Measurements from ENCODE around the gene TACO1. TPM values are rescaled to one million over a fixed set of nuclear protein-coding genes. Genes with fewer than 3 reads are reported as not detected.

The TACO1 gene
- polyA plus RNA-seq, 6 donors from 2014 or later, result 14.9 to 19.7 (median 16.8) TPM

DNA sequence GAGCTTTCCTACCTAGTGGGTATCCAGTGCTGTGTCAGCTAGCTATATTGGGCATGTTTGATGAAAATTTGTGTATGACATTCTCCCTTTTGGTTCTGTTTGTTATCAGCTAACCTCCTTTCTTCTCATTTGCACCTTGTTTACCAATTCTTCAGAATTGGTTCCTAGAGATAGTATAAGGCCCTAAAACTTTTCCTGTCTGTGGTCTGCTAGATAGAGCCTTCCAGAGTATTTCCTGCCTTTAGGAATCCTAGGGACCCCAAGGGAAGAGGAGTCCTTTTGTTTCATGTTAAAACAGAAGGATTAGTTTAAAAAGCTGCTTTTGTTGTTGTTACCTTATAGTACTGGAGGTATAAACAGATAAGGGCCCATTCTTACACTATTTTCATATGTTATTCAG, 33.0 kb downstream of the TACO1 start:
- H3K27ac Mint-ChIP-seq, result peak overlapping the region in 2 of 6 donors; percentile 17 to 39
- ATAC-seq (ENCODE audit: low read depth in 2 of 2) (no peak), DNase-seq (no peak)
- H3K4me3 Mint-ChIP-seq, result no peak overlapping the region
- H3K36me3 Mint-ChIP-seq, result peaks cover 17 to 21% of the 10 kb centered on the region in 2 donors
- H3K4me1 Mint-ChIP-seq, result peaks cover 9 to 32% (median 16%) of the 10 kb centered on the region in 3 donors
- H3K27me3 Mint-ChIP-seq, result no peaks in the 10 kb centered on the region
- H3K9me3 Mint-ChIP-seq, result no peaks in the 10 kb centered on the region

DNA sequence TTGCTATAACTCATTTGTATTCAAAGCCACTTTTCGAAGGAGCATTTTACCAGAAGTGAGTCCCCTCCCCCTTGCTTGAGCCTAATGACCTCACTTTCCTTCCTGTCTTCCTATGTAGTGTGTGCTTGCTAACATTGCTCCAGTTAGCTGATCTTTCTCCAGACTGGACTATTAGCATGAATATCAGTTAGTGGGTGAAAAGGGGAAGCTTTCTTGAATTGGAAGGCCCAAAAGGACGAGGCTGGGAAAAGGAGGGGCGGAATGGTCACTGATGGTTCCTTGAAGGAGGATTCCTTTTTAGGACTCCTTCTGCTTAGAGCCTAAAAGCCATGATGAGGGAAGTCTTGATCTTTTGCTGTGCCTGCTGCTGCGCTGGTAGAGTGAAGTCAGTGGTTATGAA, 33.5 kb downstream of the TACO1 start:
- ATAC-seq (ENCODE audit: low read depth in 2 of 2) (no peak), DNase-seq (no peak)
- Mint-ChIP-seq H3K4me3 (no peak overlapping the region), H3K27ac (peak overlapping the region in 2 of 6 donors; percentile 22 to 39), H3K36me3 (peaks cover 17 to 21% of the 10 kb centered on the region in 2 donors), H3K9me3 (no peaks in the 10 kb centered on the region), H3K4me1 (peaks cover 9 to 32% (median 16%) of the 10 kb centered on the region in 3 donors), H3K27me3 (no peaks in the 10 kb centered on the region)

DNA sequence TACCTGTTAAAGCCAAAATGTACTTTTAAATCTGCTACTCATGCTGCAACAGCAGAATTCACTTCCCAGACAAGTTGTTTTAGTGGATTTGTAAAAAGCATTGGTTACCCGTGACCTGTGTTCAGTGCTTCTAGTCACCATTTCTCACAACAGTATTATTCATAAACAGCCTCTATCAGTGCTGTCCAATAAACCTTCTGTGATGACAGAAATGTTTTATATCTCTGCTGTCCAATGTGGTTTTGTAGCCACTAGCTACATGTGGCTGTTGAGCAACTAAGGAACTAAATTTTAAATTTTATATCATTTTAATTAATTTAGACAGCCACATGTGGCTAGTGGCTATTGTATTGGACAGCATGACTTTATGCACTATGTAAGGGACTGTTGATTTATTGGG, 34.1 kb downstream of the TACO1 start:
- no peak for ATAC-seq (ENCODE audit: low read depth in 2 of 2)
- Mint-ChIP-seq H3K9me3 (no peaks in the 10 kb centered on the region), H3K27ac (no peak overlapping the region), H3K36me3 (peaks cover 18 to 21% of the 10 kb centered on the region in 2 donors), H3K4me1 (peaks cover 9 to 33% (median 16%) of the 10 kb centered on the region in 3 donors), H3K4me3 (no peak overlapping the region), H3K27me3 (no peaks in the 10 kb centered on the region)
- DNase-seq, result no peak

DNA sequence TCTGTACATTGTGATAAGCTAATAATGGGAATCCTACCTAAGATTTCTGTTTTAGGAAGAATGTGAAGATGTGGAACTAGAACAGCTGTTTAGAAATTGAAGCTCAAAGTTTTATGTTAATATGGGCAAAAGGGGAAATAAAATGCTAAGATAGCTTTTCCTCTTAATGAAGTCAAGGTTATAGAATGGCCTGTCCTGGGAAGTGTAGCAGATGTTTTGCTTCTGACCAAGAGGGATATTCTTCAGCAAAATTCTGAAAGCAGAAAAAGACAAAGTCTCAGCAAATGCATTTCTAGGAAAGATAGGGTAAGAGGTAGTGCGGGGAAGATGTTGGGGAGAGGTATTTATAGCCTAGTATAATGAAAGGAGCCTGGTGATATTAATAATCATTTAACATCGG, 34.6 kb downstream of the TACO1 start:
- H3K4me3 Mint-ChIP-seq, result no peak overlapping the region
- H3K36me3 Mint-ChIP-seq, result peaks cover 21 to 22% of the 10 kb centered on the region in 2 donors
- DNase-seq, result no peak
- no peaks in the 10 kb centered on the region for H3K27me3 Mint-ChIP-seq
- peaks cover 11 to 37% (median 16%) of the 10 kb centered on the region in 3 donors for H3K4me1 Mint-ChIP-seq
- no peaks in the 10 kb centered on the region for H3K9me3 Mint-ChIP-seq
- peak overlapping the region in 1 of 6 donors; percentile 34 for H3K27ac Mint-ChIP-seq
- no peak for ATAC-seq (ENCODE audit: low read depth in 2 of 2)

DNA sequence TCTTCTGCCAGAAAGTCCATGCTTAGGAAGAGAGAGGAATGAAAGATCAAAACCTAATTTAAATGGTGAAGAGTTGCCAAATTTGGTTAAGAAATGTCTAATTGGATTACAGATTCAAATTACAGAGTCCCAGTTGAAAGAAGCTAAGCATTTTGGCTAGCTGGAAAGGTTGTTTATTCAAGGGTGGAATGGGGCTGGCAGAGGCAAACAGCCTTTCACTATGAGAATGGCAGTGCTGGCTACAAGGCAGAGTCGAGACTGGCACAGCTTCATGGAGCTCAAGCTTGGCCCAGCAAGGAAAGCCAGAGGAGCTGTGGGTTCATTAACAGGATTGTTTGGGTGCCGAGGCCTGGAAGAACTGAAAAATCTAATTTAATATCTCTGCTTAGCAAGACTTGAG, 35.1 kb downstream of the TACO1 start:
- Mint-ChIP-seq H3K27me3 (no peaks in the 10 kb centered on the region), H3K27ac (peak overlapping the region in 1 of 6 donors; percentile 34), H3K4me1 (peaks cover 9 to 35% (median 13%) of the 10 kb centered on the region in 3 donors), H3K36me3 (peaks cover 21 to 22% of the 10 kb centered on the region in 2 donors), H3K4me3 (no peak overlapping the region), H3K9me3 (no peaks in the 10 kb centered on the region)
- no peak for DNase-seq
- no peak for ATAC-seq (ENCODE audit: low read depth in 2 of 2)

DNA sequence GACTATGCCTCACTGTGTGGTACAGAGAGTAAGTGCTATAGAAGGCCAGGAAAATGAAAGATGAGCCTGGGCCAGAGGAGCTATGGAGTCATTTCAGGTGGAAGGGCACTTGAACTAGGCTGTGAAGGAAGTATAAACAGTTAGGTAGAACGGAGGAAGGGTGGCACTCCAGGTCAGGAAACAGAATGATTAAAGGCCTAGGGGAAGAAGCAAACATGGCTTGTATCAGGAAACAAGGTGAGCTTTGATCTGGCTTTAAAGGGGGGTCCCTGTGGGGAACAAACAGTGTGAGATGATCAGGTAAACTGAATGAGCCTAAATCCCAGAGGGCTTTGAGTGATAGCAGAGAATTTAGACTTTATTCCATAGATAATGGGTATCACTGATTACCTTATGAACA, 38.4 kb downstream of the TACO1 start:
- H3K9me3 Mint-ChIP-seq, result no peaks in the 10 kb centered on the region
- peaks cover 19 to 22% of the 10 kb centered on the region in 2 donors for H3K36me3 Mint-ChIP-seq
- ATAC-seq (ENCODE audit: low read depth in 2 of 2) (no peak), DNase-seq (no peak)
- H3K4me1 Mint-ChIP-seq, result peaks cover 5 to 21% (median 12%) of the 10 kb centered on the region in 3 donors
- peak overlapping the region in 1 of 8 donors; percentile 0 for H3K4me3 Mint-ChIP-seq
- peak overlapping the region in 3 of 6 donors; percentile 7 to 43 (median 32) for H3K27ac Mint-ChIP-seq
- no peaks in the 10 kb centered on the region for H3K27me3 Mint-ChIP-seq

DNA sequence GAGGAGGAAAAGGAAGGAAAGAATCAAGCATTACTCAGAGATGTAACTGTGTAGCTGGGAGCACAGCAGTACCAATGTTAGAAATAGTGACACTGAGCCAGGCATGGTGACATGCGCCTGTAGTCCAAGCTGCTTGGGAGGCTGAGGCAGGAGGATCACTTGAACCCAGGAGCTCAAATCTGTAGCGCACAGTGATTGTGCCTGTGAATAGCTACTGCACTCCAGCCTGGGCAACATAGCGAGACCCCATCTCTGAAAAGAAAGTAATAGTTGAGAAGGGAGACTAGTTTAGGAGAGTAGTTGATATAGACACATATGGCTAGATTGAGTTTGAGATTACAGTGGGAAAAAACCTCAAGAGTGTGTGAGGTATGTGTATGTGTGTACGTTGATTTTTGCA, 39.3 kb downstream of the TACO1 start:
- H3K4me1 Mint-ChIP-seq, result peaks cover 11 to 24% (median 20%) of the 10 kb centered on the region in 3 donors
- DNase-seq (no peak), ATAC-seq (ENCODE audit: low read depth in 2 of 2) (no peak)
- no peak overlapping the region for H3K4me3 Mint-ChIP-seq
- peaks cover 15 to 22% of the 10 kb centered on the region in 2 donors for H3K36me3 Mint-ChIP-seq
- no peaks in the 10 kb centered on the region for H3K27me3 Mint-ChIP-seq
- peak overlapping the region in 1 of 6 donors; percentile 44 for H3K27ac Mint-ChIP-seq
- H3K9me3 Mint-ChIP-seq, result no peaks in the 10 kb centered on the region

DNA sequence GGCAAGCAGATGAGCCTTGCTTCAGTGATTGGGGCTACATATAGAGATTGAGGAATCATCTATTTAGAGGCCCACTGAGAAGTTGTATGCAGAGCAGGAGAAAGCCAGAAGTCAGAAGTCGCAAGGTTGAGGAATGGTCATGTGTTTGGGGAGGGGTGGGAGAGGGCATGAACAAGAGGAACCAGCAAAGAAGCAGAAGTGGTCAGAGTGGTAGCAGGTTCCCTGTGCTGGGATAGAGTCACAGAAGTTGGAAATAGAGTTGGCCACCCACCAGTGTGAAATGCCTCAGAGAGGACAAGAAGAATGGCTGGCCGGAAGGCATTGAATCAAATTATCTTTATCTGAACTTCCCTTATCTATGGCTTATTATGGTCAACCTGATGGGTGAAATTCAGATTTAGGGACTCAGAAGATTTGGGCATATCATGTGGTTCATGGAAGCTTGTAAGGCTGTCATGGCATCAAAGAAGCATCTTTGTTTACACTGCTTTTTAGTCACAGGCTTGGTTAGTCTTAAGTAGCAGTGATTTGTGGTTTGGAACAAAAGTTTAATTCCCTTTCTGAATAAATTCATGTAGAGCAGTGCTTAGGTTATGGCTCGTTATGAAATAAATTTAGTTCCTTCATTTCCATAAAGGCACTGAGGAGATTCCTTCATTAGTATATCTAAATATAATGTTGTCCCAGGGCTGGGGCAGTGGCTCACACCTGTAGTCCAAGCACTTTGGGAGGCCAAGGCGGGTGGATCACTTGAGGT, 41.2 kb downstream of the TACO1 start:
- DNase-seq (no peak), ATAC-seq (ENCODE audit: low read depth in 2 of 2) (no peak)
- Mint-ChIP-seq H3K27me3 (no peaks in the 10 kb centered on the region), H3K9me3 (no peaks in the 10 kb centered on the region), H3K4me1 (peaks cover 29 to 38% (median 34%) of the 10 kb centered on the region in 3 donors), H3K27ac (peak overlapping the region in 1 of 6 donors; percentile 82), H3K36me3 (peaks cover 0 to 6% of the 10 kb centered on the region in 2 donors), H3K4me3 (no peak overlapping the region)

DNA sequence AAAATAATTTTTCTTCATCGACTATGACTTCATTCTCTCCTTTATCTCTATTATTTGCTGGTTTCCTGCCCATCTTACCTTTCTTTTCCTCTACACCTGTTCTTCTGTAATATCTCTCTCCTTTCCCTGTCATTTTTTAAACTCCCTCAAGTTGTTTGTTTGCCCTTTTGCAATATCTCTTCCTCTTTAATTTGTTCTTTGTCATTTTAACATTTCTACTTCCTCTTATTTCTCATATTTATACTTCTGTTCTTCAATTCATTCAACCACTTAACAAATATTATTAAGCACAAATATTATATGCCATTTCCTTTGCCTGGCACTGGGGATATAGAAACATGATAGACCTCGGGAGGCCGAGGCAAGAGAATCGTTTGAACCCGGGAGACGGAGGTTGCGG, 44.2 kb downstream of the TACO1 start:
- Mint-ChIP-seq H3K36me3 (peaks cover 0 to 4% of the 10 kb centered on the region in 2 donors), H3K27me3 (no peaks in the 10 kb centered on the region), H3K4me1 (peaks cover 33 to 51% (median 36%) of the 10 kb centered on the region in 3 donors), H3K4me3 (peak overlapping the region in 2 of 8 donors; percentile 1 to 47), H3K27ac (peak overlapping the region; percentile 65 to 96 (median 79)), H3K9me3 (no peaks in the 10 kb centered on the region)
- ATAC-seq (ENCODE audit: low read depth in 2 of 2) (no peak), DNase-seq (no peak)

DNA sequence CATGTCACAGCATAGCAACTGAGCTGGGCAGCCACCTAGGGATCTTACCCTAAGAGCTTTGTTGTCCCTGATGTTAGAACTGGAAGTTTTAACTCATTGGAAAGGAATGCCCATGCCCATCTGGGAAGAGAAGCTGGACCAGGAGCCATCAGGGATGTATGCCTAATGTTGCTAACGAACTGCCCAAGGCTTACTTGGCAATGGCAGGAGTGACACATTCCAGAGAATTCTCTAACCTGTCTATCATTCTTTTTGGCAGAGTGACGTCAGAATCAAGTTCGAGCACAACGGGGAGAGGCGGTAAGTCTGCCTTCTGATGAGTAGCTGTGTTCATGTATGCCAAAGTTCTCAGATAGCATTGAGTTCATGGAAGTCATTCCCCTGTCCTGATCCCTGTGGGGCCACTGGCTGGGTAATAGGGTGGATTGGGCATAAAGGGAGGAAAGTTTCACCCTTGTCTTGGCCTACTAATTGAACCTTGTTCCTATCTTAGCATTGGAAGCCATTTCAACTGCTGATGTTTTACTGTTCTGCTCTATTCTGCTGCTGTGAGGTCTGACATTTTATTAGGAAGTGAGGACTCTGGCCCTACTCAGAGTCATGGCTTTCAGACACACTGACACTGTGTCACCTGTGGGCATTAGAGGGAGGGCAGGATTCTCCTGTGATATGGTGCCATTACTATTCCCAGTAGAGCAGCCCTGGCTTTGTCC, 45.2 kb downstream of the TACO1 start:
- no peaks in the 10 kb centered on the region for H3K9me3 Mint-ChIP-seq
- DNase-seq (no peak), ATAC-seq (ENCODE audit: low read depth in 2 of 2) (peak; percentile 80 to 82)
- peak overlapping the region; percentile 81 to 96 (median 92) for H3K27ac Mint-ChIP-seq
- no peaks in the 10 kb centered on the region for H3K27me3 Mint-ChIP-seq
- no peaks in the 10 kb centered on the region for H3K36me3 Mint-ChIP-seq
- H3K4me3 Mint-ChIP-seq, result peak overlapping the region in 7 of 8 donors; percentile 27 to 85 (median 47)
- H3K4me1 Mint-ChIP-seq, result peaks cover 32 to 51% (median 33%) of the 10 kb centered on the region in 3 donors

DNA sequence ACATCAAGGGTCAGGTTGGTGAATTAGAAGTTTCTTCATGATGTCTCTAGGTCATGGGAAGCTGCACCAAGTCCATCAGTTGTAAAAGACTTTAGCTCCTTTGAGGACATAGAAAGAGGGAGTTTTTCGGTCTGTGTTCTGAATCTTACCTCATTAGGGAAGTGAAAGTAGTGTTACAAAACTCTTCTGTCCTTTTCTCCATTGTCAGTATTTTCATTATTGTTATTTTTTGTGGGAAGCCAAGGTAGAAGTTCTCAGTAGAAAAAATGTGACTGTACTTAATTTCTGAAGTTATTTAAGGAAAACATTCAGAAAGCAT, 45.8 kb downstream of the TACO1 start:
- H3K9me3 Mint-ChIP-seq, result no peaks in the 10 kb centered on the region
- peak; percentile 60 for DNase-seq
- ATAC-seq (ENCODE audit: low read depth in 2 of 2), result peak; percentile 93 to 97
- H3K4me1 Mint-ChIP-seq, result peaks cover 32 to 49% (median 33%) of the 10 kb centered on the region in 3 donors
- H3K36me3 Mint-ChIP-seq, result no peaks in the 10 kb centered on the region
- H3K4me3 Mint-ChIP-seq, result peak overlapping the region in 7 of 8 donors; percentile 27 to 85 (median 47)
- no peaks in the 10 kb centered on the region for H3K27me3 Mint-ChIP-seq
- H3K27ac Mint-ChIP-seq, result peak overlapping the region; percentile 81 to 96 (median 92)

DNA sequence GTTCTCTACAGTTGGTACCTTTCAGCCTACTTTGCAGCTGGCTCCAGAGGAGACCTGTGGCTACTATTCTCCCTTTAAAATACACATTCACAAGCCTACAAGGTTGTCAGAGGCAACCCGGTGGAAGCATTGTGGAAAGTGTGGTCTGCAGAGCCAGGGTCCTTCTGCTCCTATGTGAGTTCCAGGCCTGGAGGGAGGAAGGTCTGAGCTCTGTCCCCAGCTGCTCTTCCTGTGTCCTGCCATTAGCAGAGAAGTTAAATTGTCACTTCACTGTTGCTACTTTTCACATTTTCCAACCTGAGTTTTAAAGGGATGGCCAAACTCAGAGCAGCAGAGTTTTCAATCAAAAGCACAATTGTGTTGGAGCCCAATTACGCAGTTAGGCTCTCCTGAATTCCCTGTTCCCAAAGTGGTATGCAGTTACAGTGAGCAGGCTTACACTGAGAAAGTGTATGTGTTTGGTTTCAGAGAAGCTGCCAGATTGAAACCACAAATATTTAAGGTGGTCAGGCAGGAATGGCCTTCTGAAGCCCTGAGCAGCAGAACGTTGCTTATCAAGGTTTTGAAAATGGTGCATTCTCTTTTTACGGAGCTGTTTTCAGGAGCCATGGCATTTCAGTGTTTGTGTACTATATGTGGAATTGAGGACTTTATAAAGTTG, 46.5 kb downstream of the TACO1 start:
- H3K36me3 Mint-ChIP-seq, result no peaks in the 10 kb centered on the region

DNA sequence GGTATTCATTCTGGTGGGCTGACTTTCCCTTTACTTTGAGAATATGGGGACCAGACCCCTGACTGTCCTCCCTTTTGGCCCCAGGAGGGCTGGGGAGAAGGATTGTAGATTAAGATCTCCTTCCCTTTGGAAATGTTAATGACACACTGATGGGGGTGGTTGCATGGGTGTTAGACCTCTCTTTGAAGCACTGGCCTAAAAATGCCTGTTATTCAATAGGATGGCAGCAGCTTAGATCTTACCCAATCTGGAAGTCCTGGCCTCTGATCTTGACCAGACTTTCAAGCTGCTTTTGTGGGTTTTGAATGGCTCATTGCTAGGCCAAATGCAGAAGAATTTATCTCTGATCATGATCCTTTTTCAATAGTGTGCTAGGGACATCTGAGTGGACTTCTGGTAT, 47.2 kb downstream of the TACO1 start:
- ATAC-seq (ENCODE audit: low read depth in 2 of 2) (no peak), DNase-seq (no peak)
- H3K27me3 Mint-ChIP-seq, result no peaks in the 10 kb centered on the region
- no peaks in the 10 kb centered on the region for H3K9me3 Mint-ChIP-seq
- peaks cover 32 to 49% (median 33%) of the 10 kb centered on the region in 3 donors for H3K4me1 Mint-ChIP-seq
- no peak overlapping the region for H3K27ac Mint-ChIP-seq
- H3K4me3 Mint-ChIP-seq, result no peak overlapping the region
- no peaks in the 10 kb centered on the region for H3K36me3 Mint-ChIP-seq

More for the DNA sequence above, 46.5 kb downstream of the TACO1 start:
- peak overlapping the region in 2 of 8 donors; percentile 60 to 65 for H3K4me3 Mint-ChIP-seq
- no peaks in the 10 kb centered on the region for H3K9me3 Mint-ChIP-seq
- peak overlapping the region in 5 of 6 donors; percentile 28 to 96 (median 91) for H3K27ac Mint-ChIP-seq
- ATAC-seq (ENCODE audit: low read depth in 2 of 2) (no peak), DNase-seq (no peak)
- H3K27me3 Mint-ChIP-seq, result no peaks in the 10 kb centered on the region
- peaks cover 31 to 48% (median 33%) of the 10 kb centered on the region in 3 donors for H3K4me1 Mint-ChIP-seq

All from naive B cell (primary cell).